Body of pancreas (tissue), 4 donors: Measurements from ENCODE around the gene BAAT.

ENCODE experiments used
- CTCF ChIP-seq, 7 experiments: fragments of 450-650 bp in 4 of 7; fragments of 200-600 bp in 3 of 7; sonication (generic) in 3 of 7; IDR thresholded peaks; one replicate each; pipeline ENCODE4 v1.5.1; 2016 to 2019; ENCODE audit warnings: antibody characterized with exemption in 7 of 7
- POLR2A ChIP-seq, 3 donors: fragments of 450-650 bp; IDR thresholded peaks; one replicate each; pipeline ENCODE4 v1.6.1; 2016; ENCODE audit warnings: antibody characterized with exemption in 3 of 3, mild to moderate bottlenecking in 2 of 3

DNA sequence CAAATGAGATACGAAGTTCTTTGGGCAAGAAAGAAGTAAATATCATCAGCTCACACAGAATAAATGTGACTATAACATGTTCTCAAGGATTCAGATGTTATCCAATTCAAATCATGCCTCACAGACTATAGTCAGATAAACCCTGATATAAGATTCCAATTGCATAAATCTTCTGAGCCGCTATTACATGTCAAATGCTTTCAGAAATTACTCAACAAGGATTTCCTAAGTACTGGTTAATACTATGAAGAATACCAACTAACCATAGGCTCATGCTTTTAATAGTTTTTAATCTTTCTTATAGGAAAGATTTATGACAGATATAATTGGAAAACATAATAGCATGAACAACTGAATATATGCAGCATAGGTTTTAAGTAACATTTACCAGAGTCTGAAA, 73.6 kb downstream of the BAAT start:
- TF ChIP-seq CTCF (IDR thresholded peaks at IDR 0.05) (no peak), POLR2A (IDR thresholded peaks at IDR 0.05) (no peak)
